RWPE1 (cell line): Measurements from ENCODE around the gene G2E3.

ENCODE experiments used
- CTCF ChIA-PET: fragments of 350-600 bp; sonication (Branson Sonifier 250); formaldehyde crosslinking; extraction: SDS; loops from one replicate; lab custom pipeline; 2021; lab: Yijun Ruan, JAX
- POLR2A ChIA-PET: fragments of 400-600 bp; formaldehyde crosslinking; extraction: SDS; loops from one replicate; lab custom pipeline; 2020; ENCODE audit warnings: antibody characterized with exemption; ENCODE audit not compliant: low non-redundant PET; lab: Yijun Ruan, JAX
- DNase-seq: peaks from one replicate; pipeline ENCODE4 v3.0.0; 2012; ENCODE audit warnings: low spot score
- H3K27ac ChIP-seq: fragments of 450-650 bp; 2 replicates; pipeline ENCODE4 v1.5.1; 2017
- CTCF ChIP-seq: fragments of 450-650 bp; conservative IDR thresholded peaks from 2 replicates; pipeline ENCODE4 v1.5.1; 2017; ENCODE audit warnings: low read depth, mild to moderate bottlenecking

Gene G2E3

GRCh38 chr14:30669594-30669993 is 110.6 kb downstream of the G2E3 start:
- POLR2A ChIA-PET, result no interaction called here
- no peak overlapping the region for H3K27ac ChIP-seq
- no peak for DNase-seq
- CTCF ChIA-PET, result interaction anchor here (0.6 kb wide), 1 partner anchor 81 kb away, joined by 3 read pairs; no protein-coding TSS in a partner anchor
- no peak for TF ChIP-seq CTCF
